Measurements from ENCODE around the gene CLN6. TPM values are rescaled to one million over a fixed set of nuclear protein-coding genes. Genes with fewer than 3 reads are reported as not detected.

CLN6 gene
- total RNA-seq, 1 donor from 2014 or later: 18.7 TPM

DNA sequence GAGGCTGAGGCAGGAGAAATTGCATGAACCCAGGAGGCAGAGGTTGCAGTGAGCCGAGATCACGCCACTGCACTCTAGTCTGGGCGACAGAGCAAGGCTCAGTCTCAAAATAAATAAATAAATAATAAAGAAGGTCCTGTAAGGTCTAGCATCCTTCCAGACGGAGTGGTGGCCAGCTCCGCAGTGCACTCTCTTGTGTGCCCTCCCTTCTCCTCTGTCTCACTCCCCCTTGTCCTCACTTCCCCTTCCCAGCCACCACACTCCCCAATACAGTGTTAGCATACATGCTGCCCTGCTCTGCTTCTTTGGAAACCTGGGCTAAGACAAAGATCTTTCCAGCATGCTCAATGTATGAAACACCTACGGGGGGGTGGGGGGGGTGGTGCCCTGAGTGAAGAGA, 3.4 kb upstream of the CLN6 start:
- H3K27me3 Mint-ChIP-seq (ENCODE audit: unreplicated experiment): no peaks in the 10 kb centered on the region
- TF ChIP-seq, protein P1, sequence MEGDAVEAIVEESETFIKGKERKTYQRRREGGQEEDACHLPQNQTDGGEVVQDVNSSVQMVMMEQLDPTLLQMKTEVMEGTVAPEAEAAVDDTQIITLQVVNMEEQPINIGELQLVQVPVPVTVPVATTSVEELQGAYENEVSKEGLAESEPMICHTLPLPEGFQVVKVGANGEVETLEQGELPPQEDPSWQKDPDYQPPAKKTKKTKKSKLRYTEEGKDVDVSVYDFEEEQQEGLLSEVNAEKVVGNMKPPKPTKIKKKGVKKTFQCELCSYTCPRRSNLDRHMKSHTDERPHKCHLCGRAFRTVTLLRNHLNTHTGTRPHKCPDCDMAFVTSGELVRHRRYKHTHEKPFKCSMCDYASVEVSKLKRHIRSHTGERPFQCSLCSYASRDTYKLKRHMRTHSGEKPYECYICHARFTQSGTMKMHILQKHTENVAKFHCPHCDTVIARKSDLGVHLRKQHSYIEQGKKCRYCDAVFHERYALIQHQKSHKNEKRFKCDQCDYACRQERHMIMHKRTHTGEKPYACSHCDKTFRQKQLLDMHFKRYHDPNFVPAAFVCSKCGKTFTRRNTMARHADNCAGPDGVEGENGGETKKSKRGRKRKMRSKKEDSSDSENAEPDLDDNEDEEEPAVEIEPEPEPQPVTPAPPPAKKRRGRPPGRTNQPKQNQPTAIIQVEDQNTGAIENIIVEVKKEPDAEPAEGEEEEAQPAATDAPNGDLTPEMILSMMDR (IDR thresholded peaks at IDR 0.05): no peak
- peaks cover 16% of the 10 kb centered on the region for H3K4me1 Mint-ChIP-seq (ENCODE audit: unreplicated experiment)
- DNase-seq (ENCODE audit: extremely low spot score, unreplicated experiment): peak; percentile 32
- no peak overlapping the region for H3K27ac Mint-ChIP-seq (ENCODE audit: unreplicated experiment)
- no peaks in the 10 kb centered on the region for H3K36me3 Mint-ChIP-seq (ENCODE audit: unreplicated experiment)
- no peaks in the 10 kb centered on the region for H3K9me3 Mint-ChIP-seq (ENCODE audit: unreplicated experiment)
- no peak overlapping the region for H3K4me3 Mint-ChIP-seq (ENCODE audit: unreplicated experiment)

DNA sequence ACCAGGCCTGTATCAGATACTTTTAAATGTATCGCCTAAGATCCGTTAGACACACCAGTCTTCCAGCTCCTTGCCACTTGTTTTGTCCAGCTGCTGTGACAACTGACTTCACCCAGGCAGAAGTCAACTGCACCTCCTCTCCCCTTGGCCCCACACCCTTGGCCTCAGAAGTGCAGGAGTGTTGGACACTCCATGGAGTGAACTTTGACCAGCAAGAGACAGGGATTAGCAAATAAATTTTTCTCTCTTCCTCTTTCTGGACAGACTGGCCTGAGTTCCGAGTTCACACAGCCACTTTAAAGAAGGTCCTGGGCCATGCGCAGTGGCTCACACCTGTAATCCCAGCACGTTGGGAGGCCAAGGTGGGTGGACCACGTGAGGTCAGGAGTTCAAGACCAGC, 2.9 kb upstream of the CLN6 start:
- H3K36me3 Mint-ChIP-seq (ENCODE audit: unreplicated experiment): no peaks in the 10 kb centered on the region
- TF ChIP-seq, protein P1 (IDR thresholded peaks at IDR 0.05): no peak
- H3K4me1 Mint-ChIP-seq (ENCODE audit: unreplicated experiment): peaks cover 21% of the 10 kb centered on the region
- no peak overlapping the region for H3K27ac Mint-ChIP-seq (ENCODE audit: unreplicated experiment)
- DNase-seq (ENCODE audit: extremely low spot score, unreplicated experiment): peak; percentile 25
- no peaks in the 10 kb centered on the region for H3K9me3 Mint-ChIP-seq (ENCODE audit: unreplicated experiment)
- H3K4me3 Mint-ChIP-seq (ENCODE audit: unreplicated experiment): no peak overlapping the region
- no peaks in the 10 kb centered on the region for H3K27me3 Mint-ChIP-seq (ENCODE audit: unreplicated experiment)

DNA sequence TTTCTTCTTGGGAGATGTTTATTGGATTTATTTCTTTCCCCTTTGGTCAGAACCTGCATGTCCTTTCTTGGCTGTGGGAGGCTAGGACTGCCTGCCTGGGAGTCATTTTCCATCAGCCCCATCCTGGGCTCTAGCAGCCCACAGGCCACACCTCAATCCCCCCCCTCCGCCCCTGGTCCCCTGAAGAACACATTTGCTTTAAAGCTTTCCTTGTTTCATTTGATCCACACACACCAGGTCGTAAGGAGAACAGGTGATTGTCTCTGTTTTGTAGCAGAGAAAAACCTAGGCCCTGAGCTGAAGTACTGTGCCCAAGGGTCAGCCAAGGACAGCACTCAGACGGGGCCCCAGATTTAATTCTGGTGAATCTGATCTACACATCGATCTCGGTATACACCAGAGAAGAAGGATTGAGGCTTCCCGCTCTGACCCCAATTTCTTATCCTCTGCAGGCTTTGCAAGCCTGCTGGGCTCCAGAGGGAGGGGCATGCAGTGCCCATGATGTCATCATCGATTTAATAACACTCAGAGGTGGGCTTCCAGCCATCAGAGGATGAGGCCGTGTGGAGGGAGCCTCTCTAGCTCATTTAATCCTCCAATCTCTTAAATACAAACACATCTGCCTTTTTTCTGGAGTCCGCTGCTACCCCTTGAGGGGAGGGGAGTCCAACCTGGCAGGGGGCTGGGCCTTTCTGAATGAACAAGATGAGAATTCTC, 1.7 kb upstream of the CLN6 start:
- no peaks in the 10 kb centered on the region for H3K36me3 Mint-ChIP-seq (ENCODE audit: unreplicated experiment)
- H3K27me3 Mint-ChIP-seq (ENCODE audit: unreplicated experiment): no peaks in the 10 kb centered on the region
- no peaks in the 10 kb centered on the region for H3K9me3 Mint-ChIP-seq (ENCODE audit: unreplicated experiment)
- peaks cover 21% of the 10 kb centered on the region for H3K4me1 Mint-ChIP-seq (ENCODE audit: unreplicated experiment)
- TF ChIP-seq, protein P1 (IDR thresholded peaks at IDR 0.05): no peak
- H3K27ac Mint-ChIP-seq (ENCODE audit: unreplicated experiment): peak overlapping the region; percentile 32
- H3K4me3 Mint-ChIP-seq (ENCODE audit: unreplicated experiment): peak overlapping the region; percentile 20
- DNase-seq (ENCODE audit: extremely low spot score, unreplicated experiment): peak; percentile 54

DNA sequence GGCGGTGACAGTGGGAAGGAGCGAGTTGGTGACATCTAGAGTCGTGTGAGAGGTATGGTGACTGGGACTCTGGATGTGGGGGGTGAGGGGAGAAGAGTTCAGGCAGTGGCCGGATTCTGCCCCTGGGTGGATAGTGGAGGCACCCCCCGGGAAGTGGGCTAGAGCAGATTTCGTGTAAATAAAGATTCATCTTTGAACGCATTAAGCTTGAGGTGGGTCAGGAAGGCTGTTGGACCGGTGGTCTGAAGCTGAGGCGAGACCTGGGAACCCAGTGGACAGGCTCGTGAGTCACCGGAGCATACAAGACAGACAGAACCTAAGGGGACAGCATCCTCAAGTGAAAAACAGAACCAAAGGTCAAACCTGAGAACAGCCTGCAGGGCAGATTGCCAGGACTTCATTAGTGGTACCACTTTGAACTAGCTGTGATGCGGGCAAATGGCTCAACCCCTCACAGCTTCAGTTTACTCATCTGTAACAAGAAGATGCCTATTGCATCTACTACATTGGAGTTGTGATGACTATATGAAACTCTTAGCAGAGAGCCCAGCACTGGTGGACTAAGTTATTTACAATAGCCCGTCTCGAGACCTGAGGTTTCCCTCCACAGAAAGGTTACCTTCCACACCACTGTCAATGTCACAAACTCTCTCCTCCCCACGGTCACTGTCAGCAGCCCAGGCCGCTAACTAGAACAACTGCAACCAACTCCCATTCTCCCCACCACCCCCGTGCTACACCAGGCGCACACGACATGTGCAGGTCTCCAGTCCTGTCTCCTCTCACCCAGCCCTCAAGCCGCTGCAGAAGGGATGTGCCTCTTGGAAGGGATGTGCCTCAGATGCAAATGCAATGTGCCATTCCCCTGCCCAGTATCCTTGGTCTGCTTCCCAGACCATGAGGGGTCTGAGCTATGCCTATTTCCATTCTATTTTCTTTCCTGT, 901 bp upstream of the CLN6 start:
- Mint-ChIP-seq H3K27me3 (ENCODE audit: unreplicated experiment) (no peaks in the 10 kb centered on the region), H3K4me1 (ENCODE audit: unreplicated experiment) (peaks cover 21% of the 10 kb centered on the region), H3K4me3 (ENCODE audit: unreplicated experiment) (peak overlapping the region; percentile 81), H3K27ac (ENCODE audit: unreplicated experiment) (peak overlapping the region; percentile 85), H3K9me3 (ENCODE audit: unreplicated experiment) (no peaks in the 10 kb centered on the region), H3K36me3 (ENCODE audit: unreplicated experiment) (no peaks in the 10 kb centered on the region)
- peak; percentile 73 for DNase-seq (ENCODE audit: extremely low spot score, unreplicated experiment)
- TF ChIP-seq, protein P1 (IDR thresholded peaks at IDR 0.05): no peak

DNA sequence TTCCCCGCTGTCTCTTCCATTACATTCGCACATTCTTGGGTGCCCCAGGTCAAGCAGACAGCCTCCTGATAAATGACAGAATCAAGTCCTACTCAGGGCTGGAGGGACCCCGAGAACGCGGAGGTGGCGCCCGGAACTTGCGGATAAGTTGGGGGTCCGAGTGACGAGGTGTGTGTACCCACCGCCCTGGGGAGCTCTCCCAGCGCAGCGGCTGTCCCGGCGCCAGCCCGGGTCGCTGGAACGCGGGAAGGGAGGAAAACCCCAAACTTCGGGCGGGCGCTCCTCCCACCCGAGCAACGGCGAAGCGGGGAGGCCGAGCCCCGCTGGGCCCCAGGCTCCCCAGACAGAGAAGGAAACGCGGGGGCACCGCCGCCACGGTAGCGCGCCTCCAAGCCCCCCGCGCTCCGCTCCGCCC, 550 bp downstream of the CLN6 start:
- no peak for DNase-seq (ENCODE audit: extremely low spot score, unreplicated experiment)
- H3K4me3 Mint-ChIP-seq (ENCODE audit: unreplicated experiment): peak overlapping the region; percentile 77
- H3K27ac Mint-ChIP-seq (ENCODE audit: unreplicated experiment): peak overlapping the region; percentile 33
- no peaks in the 10 kb centered on the region for H3K9me3 Mint-ChIP-seq (ENCODE audit: unreplicated experiment)
- no peaks in the 10 kb centered on the region for H3K36me3 Mint-ChIP-seq (ENCODE audit: unreplicated experiment)
- H3K4me1 Mint-ChIP-seq (ENCODE audit: unreplicated experiment): peaks cover 22% of the 10 kb centered on the region
- TF ChIP-seq, protein P1 (IDR thresholded peaks at IDR 0.05): no peak
- H3K27me3 Mint-ChIP-seq (ENCODE audit: unreplicated experiment): no peaks in the 10 kb centered on the region
